GM15510 (cell line): Measurements from ENCODE around the gene ATP8B4.

Experiments used
- POLR2A ChIP-seq: IDR thresholded peaks from 3 replicates; pipeline ENCODE4 v1.6.1; 2011; ENCODE audit warnings: borderline replicate concordance; ENCODE audit not compliant: insufficient read length; ENCODE audit errors: extremely low read depth

ATP8B4 gene

DNA sequence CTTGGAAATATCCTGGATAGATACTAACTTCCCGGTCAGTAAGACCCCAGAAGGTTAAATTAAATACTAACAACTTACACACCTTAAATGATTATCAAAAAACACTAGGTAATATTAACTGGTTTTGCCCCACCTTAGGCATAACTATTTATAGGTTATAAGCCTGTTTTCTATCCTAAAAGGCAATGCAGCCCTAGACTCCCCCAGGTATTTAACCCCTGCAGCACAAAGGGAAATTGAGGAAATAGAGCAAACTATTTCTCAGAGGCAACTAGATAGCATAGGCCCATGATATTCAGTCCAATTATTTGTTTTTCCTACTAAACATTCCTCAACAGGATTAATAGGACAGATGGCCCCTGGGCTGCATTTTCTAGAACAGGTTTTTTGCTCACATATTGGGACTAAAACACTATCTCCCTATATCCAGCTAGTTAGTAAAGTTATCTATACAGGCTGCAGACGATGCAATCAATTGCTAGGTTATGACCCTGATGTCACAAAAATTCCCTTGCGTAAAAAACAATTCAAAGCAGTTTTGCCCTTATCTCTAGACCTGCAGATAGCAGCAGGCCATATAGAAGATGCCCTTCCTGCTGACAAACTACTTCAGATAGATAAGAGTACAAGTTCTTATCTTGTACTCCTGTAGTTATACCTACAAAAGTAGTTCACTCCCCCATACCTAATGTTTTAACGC is 276.9 kb downstream of the ATP8B4 start:
- TF ChIP-seq POLR2A: no peak

DNA sequence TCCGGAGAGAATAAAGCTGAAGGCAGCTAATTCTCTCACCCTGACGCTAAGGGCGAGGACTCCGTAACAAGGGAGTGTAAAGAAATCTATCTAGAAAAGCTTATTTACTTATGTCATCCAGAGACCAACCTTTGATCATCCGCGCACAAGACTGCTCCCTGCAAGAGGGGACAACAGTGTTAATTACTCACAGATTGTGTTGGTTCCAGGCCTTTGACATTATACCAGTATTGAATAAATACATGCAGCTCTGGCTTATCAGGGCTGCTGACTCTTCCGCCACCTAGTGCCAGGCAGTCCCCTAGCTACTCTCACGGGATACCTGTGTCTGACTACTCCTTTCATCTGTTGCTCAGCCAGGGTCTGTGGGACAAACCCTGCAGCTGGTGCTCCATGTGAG is 286.5 kb downstream of the ATP8B4 start:
- TF ChIP-seq POLR2A: no peak

DNA sequence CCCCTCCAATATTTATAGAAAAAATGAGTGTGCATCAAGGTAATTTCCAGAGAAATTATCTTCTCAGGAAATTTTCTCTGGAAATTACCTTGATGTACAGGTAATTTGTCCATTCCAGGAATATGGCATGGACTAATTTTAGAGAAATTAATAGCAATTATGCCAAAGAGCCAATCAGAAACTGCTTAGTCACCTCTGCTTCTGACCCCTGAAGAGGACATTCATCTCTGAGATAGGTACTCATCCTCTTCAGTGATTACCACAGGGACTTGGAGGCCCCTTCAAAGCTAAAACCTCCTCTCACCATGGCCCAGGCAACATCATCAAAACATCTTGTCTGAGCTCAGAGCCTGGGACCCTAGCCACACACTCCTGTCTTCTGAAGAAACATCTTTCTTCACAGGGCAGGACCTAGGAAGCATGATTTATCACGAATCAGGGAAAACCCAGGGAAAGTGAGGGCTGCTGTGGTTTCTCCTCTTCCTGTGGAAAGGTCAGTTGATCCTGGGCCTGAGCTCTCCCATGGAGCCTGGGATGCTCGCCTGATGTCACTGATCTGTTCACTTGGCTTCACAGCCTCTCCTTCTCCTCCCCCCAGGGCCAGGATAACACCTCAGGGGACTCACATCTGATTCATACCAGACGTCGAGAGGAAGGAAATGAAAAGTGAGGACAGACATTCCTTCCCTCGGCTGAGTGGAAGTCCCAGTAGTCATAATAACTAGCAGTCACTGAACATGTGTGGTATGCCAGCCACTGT is 287.6 kb downstream of the ATP8B4 start:
- no peak for TF ChIP-seq POLR2A

DNA sequence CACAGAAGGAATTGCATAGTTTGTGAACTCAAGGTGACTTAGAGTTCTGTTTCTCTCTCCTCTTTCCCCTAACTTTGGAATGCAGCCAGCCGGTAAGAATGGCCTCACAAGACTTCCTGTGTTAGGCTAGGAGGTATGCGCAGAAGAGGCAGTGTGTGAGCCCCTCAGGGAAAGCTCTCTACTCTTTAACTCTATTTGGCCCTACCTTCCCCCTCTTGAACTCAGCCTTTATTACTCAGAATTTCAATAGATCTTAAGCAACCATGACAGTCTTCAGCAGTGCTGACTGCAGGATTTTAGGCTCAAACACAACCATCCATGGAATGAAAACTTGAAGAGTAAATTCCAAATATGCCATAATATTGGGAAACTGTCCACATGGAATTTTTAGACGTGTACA is 288.6 kb downstream of the ATP8B4 start:
- no peak for TF ChIP-seq POLR2A

DNA sequence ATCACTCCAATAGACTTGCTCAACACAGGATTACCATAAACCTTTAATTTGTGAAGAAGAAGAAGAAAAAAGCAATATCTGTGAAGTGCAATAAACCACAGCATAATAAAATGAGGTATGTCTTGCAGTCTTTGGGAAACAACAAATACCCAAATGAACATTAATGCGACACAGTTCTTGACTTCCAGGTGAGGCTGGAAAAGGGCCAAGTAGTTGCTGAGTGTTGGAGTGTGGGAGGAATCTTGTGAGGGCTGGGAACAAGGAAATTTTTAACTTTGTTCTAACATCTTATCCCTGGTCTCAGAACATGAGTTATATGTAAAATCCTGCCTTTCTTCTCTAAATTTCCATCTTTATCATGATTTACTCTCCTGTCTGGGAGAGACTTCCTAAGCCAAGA is 291.7 kb downstream of the ATP8B4 start:
- no peak for TF ChIP-seq POLR2A

DNA sequence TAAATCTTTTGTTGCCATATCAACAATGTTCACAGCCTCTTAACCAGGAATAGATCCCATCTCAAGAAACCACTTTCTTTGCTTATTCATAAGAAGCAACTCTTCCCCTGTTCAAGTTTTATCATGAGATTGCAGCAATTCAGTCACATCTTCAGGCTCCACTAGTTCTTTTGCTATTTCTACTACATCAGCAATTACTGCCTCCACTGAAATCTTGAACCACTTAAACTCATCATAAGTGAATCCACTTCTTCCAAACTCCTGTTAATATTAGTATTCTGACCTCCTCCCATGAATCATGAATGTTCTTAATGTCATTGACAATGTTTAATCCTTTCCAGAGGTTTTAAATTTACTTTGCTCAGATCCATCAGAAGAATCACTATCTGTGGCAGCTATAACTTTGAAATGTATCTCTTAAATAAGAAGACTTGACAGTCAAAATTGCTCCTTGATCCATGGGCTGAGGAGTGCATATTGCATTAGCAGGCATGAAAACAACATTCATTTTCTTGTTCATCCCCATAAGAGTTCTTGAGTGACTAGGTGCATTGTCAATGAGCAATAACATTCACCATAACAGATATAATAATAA is 292.3 kb downstream of the ATP8B4 start:
- no peak for TF ChIP-seq POLR2A

DNA sequence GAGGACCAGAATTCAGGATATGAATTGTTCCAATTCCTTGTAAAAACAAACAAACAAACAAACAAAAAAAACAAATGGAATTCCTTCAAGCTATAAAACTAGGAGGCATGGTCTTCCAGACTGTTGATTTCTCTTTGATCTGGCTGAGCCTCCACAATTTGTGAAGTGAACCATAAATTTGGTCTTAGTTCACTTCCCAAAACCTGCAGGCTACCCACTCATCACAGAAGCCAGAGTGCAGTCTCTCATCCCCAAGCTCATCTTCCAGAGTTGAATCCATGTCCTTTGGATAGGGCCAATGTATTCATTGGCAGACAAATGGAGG is 294.3 kb downstream of the ATP8B4 start:
- no peak for TF ChIP-seq POLR2A

DNA sequence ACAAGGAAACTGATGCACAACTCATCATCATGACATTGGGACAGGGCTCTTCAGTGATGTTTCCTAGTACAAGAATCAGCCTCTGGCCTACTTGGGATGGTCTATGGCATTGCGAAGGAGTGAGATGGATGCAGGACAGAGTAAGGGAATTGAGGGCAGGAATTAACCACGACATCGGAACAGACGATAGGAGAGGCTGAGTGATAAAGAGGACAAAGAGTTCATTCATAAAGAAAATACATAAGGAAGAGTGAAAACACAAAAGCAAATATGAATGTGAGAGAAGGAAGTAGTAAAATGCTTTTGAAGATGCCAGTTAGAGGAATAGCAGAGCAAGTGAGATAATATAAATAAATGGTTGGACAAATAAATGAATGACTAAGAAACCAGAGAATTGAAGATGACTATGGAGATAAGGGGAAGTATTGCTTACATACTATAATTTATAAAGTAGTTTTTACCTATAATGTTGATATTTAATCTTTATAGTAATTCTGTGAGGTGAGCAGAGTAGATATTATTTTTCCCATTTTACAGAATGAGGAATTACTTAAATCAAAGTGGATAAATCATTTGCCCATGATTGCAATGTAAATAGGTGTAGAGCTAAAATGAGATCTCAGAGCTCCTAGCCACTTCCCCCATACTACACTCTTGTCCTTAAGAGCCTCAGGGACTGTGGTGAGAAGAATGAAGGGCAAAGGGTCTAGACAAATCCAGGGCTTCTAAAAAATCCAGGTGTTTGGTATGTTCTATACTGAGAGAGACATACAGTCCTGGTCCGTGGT is 294.9 kb downstream of the ATP8B4 start:
- no peak for TF ChIP-seq POLR2A

DNA sequence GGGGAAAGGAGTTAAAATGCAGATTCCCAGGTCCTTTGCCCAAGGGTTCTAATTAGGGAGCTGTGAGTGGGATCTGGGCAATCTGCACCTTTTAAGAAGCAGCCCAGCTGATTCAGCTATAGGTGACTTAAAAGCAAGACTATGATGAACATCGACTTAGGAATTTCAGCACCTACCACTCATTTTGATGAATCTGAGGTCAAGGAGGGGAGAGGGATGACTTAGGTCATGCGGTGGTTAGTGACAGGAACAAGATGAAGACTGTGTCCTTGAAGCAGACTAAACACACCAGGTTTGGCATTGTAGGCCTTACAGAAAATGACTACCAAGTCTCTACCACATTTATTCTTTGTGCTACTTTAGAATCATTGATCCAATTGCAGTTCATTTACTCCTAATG is 301.9 kb downstream of the ATP8B4 start:
- TF ChIP-seq POLR2A: no peak

DNA sequence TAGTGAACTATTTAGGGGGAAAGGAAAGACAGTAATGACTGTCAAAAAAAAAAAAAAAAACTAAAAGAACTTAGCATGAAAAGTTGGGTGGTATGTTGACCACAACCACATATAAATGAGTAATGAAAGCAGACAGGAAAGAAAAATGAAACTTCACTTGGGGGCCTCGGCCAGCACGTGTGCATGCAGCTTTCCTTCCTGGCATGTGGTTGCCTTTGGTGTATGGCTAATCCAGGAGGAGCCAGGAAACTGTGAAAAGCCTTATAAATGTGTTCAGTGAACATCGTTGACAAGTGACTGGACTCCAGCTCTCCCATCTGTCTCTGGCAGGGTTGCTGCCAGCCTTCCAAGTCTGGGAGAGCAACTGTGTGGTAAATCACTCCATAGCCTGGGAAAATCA is 303.1 kb downstream of the ATP8B4 start:
- no peak for TF ChIP-seq POLR2A

DNA sequence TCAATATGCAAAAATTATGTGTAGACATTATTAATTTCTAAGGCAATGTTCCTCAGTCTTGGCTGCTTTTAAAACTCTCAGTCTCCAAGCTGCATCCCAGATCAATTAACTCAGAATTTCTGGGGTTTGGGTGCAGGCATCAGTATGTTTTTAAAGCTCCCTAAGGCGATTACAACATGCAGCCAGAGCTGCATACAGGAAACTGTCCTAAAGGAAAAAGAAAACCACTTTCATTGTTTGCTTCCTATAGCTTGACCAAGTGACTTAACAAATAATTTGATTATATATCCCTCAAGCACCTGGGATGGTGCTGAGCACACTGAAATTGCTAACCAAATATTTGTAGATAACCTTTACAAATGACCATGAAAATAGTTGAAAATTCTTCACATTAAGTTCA is 303.5 kb downstream of the ATP8B4 start:
- no peak for TF ChIP-seq POLR2A

DNA sequence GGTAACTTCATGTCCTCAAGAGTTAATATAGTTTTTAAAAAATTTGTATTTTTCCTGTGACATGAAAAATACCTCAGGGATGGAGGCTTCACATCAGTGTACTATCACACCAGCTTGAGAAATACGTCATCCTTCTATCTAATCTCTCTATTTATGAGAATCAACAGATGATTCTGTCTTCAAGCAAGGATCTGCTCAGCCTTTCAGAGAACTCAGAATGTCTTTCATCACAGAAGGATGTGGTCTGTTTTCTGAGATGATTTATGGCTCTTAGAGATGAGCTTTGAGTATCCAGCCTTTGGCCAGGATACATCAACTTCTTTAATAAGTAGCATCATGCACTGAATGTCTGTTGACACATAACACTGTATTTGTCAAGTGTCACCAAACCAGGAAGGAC is 304.3 kb downstream of the ATP8B4 start:
- no peak for TF ChIP-seq POLR2A

DNA sequence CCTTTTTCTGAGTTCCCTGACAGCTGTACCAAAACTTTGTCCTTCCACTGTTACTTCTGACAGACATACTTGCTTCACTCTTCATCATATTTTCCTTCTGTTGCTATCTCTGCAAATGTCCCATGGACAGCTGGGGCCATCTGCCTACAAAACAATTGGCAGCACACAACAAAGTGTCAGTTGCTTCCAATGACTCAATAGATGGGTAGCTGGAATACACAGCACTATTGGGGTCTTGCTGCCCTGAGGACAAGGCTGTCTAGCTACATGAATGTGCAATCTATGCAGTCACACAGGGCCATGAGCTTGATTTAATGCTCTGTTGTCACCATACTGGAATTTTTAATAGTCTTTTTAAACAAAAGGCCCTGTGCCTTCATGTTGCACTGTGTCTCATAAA is 305.4 kb downstream of the ATP8B4 start:
- no peak for TF ChIP-seq POLR2A

DNA sequence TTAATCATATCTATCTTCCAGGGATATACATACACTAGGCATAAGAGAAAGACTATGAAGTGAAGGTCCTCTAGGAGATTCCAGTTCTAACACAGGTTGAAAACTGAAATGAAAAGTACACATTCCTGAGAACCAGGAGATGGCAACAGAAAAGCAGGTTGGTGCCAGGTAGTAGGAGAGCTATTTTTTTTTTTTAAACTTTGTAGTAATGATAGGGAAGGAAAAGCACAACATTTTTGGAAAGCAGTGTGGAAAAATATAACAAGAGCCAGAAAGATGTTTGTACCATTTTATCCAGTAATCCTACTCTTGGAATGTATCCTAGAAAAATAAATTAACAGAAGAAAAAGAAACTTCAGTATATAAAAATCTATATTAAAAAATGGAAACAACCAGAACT is 308.3 kb downstream of the ATP8B4 start:
- no peak for TF ChIP-seq POLR2A

DNA sequence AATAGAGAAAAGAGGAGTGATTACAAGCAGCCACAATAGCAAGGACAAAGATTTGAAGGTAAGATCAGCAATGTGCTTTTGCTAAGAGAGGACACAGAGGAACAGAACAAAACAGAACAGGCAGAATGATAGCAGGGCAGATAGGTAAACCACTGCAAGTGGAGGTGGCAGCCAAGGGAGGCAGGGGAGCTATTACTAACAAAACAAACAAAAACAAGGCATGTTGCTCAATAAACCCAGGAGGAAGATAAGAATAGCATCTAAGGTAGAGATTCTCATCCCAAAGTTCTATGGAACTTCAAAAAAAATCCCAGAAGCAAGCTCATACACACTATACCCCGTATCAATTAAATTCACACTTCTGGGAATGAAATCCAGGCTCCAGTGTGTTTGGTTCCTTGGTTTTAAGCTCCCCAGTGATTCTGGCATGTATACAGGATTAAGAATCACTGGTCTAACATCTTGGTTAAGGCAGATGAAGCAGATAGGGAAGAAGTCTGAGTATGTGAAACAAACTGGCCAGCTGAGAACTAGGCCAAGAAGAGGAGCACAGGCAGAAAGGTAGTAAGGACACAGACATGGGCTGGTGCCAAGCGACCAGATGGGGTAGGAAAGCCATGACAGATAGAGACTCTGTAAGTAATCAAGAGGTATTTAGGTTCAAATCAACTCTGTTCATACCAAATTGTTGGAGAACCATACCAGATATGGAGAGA is 309.0 kb downstream of the ATP8B4 start:
- TF ChIP-seq POLR2A: no peak
